Right atrium auricular region (tissue), 2 donors: ENCODE measurements around the gene PEX16. TPM values are rescaled to one million over a fixed set of nuclear protein-coding genes. Genes with fewer than 3 reads are reported as not detected.

Experiments
- DNase-seq: peaks from one replicate; pipeline ENCODE4 v3.0.0-alpha.2; 2019; ENCODE audit warnings: low spot score
- H3K27ac ChIP-seq, 2 donors: fragments of 200-600 bp; sonication (generic); 1 replicate in 1 of 2; 2 replicates in 1 of 2; pipeline ENCODE4 v1.5.1; 2016 to 2019
- H3K27me3 ChIP-seq, 2 donors: fragments of 200-600 bp; sonication (generic); one replicate each; pipeline versions ENCODE4 v1.5.1 to v1.6.0; 2017 to 2019
- H3K36me3 ChIP-seq: fragments of 200-600 bp; sonication (generic); one replicate; pipeline ENCODE4 v1.5.1; 2016
- H3K4me1 ChIP-seq, 2 donors: fragments of 200-600 bp; sonication (generic); one replicate each; pipeline versions ENCODE4 v1.5.1 to v1.6.0; 2017 to 2019
- H3K4me3 ChIP-seq, 2 donors: fragments of 200-600 bp; sonication (generic); 1 replicate in 1 of 2; 2 replicates in 1 of 2; pipeline ENCODE4 v1.5.1; 2017 to 2019; ENCODE audit warnings: mild to moderate bottlenecking in 1 of 2, moderate library complexity in 1 of 2
- H3K9me3 ChIP-seq, 2 donors: fragments of 200-600 bp; sonication (generic); one replicate each; pipeline ENCODE4 v1.5.1; 2019
- total RNA-seq, 2 donors: library from RNA; depleted of rRNA; stranded (reverse); fragments of >200 nt; gene quantifications; one replicate each; pipeline ENCODE4 v1.1.0, GENCODE V29; 2016
- TF ChIP-seq, protein P1 (sequence below), 2 donors: fragments of 200-600 bp; sonication (generic); IDR thresholded peaks; one replicate each; pipeline ENCODE4 v1.5.1; 2019; ENCODE audit warnings: antibody characterized with exemption in 2 of 2

PEX16 gene
- total RNA-seq, 2 donors from 2014 or later, result 12.9 to 17.4 TPM

GRCh38 chr11:45913514-45913913 lies 4.2 kb downstream of the PEX16 start:
- Histone ChIP-seq H3K4me1 (peaks cover 0 to 15% of the 10 kb centered on the region in 2 donors), H3K36me3 (peaks cover 64% of the 10 kb centered on the region), H3K9me3 (no peaks in the 10 kb centered on the region), H3K27ac (no peak overlapping the region), H3K4me3 (no peak overlapping the region), H3K27me3 (no peaks in the 10 kb centered on the region)
- no peak for DNase-seq
- TF ChIP-seq, protein P1, sequence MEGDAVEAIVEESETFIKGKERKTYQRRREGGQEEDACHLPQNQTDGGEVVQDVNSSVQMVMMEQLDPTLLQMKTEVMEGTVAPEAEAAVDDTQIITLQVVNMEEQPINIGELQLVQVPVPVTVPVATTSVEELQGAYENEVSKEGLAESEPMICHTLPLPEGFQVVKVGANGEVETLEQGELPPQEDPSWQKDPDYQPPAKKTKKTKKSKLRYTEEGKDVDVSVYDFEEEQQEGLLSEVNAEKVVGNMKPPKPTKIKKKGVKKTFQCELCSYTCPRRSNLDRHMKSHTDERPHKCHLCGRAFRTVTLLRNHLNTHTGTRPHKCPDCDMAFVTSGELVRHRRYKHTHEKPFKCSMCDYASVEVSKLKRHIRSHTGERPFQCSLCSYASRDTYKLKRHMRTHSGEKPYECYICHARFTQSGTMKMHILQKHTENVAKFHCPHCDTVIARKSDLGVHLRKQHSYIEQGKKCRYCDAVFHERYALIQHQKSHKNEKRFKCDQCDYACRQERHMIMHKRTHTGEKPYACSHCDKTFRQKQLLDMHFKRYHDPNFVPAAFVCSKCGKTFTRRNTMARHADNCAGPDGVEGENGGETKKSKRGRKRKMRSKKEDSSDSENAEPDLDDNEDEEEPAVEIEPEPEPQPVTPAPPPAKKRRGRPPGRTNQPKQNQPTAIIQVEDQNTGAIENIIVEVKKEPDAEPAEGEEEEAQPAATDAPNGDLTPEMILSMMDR (IDR thresholded peaks at IDR 0.05), result no peak

- Histone ChIP-seq H3K4me3 (no peak overlapping the region), H3K36me3 (peaks cover 58% of the 10 kb centered on the region), H3K4me1 (no peaks in the 10 kb centered on the region), H3K27ac (no peak overlapping the region), H3K27me3 (no peaks in the 10 kb centered on the region), H3K9me3 (no peaks in the 10 kb centered on the region)
- TF ChIP-seq, protein P1 (IDR thresholded peaks at IDR 0.05), result no peak
- no peak for DNase-seq
Observed at GRCh38 chr11:45910623-45911022, 7.1 kb downstream of the PEX16 start.

DNA sequence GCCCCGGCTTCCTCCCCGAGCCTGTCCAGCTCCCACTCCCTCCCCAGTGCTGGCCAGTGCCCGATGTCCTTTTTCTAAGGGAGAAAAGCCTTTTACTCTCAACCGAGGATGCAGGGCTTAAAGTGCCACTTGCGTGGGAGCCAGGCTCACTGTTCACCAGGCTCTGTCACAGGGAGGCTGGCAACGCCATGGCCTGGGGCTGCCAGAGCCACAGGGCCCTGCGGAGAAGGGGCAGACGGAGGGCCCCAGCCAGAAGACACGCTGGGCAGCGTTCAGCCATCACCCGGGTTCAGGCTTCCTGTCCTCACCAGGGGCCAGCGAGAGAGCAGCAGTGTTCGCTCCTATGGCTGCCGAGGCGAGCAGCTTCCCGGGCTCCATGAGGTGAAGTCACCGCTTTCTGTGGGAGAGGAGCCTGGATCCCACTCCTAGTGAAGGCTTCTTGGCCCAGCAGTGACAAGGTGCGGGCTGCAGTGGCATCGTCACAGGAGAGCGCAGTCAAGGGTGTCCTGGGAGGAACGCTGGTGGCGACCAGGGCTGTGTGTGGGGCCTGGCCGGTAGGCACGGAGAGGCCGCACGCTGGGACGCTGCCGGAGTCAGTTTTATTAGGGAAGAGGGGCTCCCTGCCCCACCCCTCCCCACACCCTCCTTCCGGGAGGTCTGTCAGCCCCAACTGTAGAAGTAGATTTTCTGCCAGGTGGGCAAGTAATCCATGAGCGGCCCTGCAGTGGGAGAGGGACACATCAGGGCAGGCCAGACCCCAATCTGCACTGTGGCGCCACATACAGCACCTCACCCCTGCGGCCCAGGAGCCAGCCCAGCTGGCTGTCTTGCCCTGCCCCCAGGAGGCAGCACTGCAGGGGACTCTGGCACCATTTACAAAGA lies 7.8 kb downstream of the PEX16 start:
- no peak overlapping the region for H3K27ac ChIP-seq
- peaks cover 51% of the 10 kb centered on the region for H3K36me3 ChIP-seq
- H3K4me1 ChIP-seq, result no peaks in the 10 kb centered on the region
- no peaks in the 10 kb centered on the region for H3K27me3 ChIP-seq
- no peak overlapping the region for H3K4me3 ChIP-seq
- TF ChIP-seq, protein P1 (IDR thresholded peaks at IDR 0.05), result no peak
- H3K9me3 ChIP-seq, result no peaks in the 10 kb centered on the region
- no peak for DNase-seq

DNA sequence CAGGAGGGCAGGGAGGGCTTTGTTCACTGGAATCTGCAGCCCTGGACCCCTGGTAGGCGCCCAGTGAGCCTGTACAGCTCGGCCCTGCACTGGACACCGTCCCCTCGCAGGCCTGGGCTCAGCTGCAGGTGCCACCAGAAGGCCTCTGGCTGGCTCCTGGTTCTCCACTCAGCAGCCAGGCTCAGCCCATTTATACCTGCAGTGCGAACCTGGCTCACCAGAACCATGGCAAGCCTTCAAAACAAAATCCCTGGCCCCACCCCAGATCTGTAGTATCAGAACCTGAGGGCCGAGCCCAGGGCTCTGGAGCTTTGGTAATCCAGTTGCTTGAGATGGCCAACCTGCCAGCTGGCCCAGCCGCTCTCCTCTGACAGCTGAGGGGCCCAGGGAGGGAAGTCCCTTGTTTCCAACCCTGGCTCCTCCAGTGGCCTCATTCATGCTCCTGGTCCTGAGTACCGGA lies 9.7 kb downstream of the PEX16 start:
- no peak overlapping the region for H3K4me3 ChIP-seq
- no peaks in the 10 kb centered on the region for H3K4me1 ChIP-seq
- H3K27me3 ChIP-seq, result no peaks in the 10 kb centered on the region
- no peaks in the 10 kb centered on the region for H3K9me3 ChIP-seq
- TF ChIP-seq, protein P1 (IDR thresholded peaks at IDR 0.05), result no peak
- DNase-seq, result peak; percentile 63
- H3K36me3 ChIP-seq, result peaks cover 32% of the 10 kb centered on the region
- no peak overlapping the region for H3K27ac ChIP-seq

- TF ChIP-seq, protein P1 (IDR thresholded peaks at IDR 0.05), result no peak
Observed at GRCh38 chr11:45906965-45907611, 10.6 kb downstream of the PEX16 start, which contains the start of gene FREY1. TSS of gene FREY1 (minus strand) at chr11:45907271. CDS start at chr11:45907245, 26 bp downstream.

More at GRCh38 chr11:45906965-45907611, 10.6 kb downstream of the PEX16 start, which contains the start of gene FREY1:
- no peak for DNase-seq
- Histone ChIP-seq H3K36me3 (peaks cover 24% of the 10 kb centered on the region), H3K9me3 (no peaks in the 10 kb centered on the region), H3K4me3 (no peak within 1 kb of the TSS), H3K27ac (no peak within 1 kb of the TSS), H3K27me3 (no peaks in the 10 kb centered on the region), H3K4me1 (no peaks in the 10 kb centered on the region)
